Globus pallidus (tissue), 1 donor: ENCODE results near the gene MFSD6L.

ENCODE experiments used
- DNase-seq: peaks from one replicate; pipeline ENCODE4 v3.0.0-alpha.2; 2015; ENCODE audit warnings: low spot score

The MFSD6L gene

GRCh38 chr17:8798846-8799569, at the start of gene MFSD6L:
TSS of gene MFSD6L (minus strand) at chr17:8799365. CDS start at chr17:8799120, 245 bp downstream.
- DNase-seq = no peak

GRCh38 chr17:8847891-8848290, 48.7 kb upstream of the MFSD6L start:
- DNase-seq = no peak

DNA sequence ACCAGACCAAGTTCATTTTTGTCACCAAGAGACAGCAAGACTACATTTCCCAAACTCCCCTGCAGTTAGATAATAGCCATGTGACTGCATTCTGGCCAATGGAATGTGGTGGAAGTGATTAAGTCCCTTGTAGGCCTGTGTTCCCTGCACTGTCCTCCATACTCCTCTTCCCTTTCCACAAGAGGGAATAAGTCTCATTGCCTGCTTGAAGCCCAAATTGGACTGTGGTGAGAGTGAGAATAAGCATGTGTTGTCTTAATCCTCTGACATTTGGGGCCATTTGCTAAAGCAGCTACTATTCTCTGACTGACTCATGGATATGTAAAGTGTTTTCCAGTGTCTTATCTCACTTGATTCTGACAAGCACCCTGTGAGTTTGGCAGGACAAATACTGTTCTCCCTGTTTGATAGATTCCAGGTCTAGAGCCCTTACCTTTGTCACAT, 47.6 kb upstream of the MFSD6L start:
- DNase-seq = no peak

GRCh38 chr17:8844229-8845218, 45.4 kb upstream of the MFSD6L start:
- DNase-seq = no peak

DNA sequence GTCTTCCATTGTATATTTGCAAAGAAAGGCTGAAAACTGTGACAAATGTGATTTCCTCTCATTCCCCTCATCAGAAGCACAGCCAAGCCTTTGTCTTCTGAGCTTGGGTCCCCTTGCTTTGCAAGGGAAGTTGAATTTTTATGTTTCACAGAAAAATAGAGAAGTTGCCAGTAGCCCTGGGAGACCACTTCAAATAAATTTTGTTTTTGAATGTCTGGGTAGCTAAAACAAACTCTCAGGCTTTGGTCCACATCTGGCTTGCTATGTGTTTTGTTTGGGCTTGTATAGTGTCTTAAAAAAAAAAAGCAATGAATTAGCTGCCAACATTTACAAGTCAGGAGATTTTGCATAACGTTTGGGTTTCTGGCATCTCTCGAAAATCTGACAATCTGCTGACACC, 44.2 kb upstream of the MFSD6L start:
- no peak for DNase-seq

DNA sequence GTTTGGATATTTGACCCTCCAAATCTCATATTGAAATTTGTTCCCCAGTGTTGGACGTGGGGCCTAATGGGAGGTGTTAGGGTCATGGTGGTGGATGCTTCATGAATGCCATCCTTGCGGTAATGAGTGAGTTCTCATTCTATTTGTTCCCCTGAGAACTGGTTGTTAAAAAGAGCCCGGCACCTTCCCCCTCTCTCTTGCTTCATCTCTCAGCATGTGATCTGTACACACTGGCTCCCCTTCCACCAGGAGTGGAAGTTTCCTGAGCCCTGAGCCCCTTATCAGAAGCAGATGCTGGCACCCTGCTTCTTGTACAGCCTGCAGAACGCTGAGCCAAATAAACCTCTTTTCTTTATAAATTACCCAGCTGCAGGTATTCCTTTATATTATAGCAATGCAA, 42.7 kb upstream of the MFSD6L start:
- no peak for DNase-seq

DNA sequence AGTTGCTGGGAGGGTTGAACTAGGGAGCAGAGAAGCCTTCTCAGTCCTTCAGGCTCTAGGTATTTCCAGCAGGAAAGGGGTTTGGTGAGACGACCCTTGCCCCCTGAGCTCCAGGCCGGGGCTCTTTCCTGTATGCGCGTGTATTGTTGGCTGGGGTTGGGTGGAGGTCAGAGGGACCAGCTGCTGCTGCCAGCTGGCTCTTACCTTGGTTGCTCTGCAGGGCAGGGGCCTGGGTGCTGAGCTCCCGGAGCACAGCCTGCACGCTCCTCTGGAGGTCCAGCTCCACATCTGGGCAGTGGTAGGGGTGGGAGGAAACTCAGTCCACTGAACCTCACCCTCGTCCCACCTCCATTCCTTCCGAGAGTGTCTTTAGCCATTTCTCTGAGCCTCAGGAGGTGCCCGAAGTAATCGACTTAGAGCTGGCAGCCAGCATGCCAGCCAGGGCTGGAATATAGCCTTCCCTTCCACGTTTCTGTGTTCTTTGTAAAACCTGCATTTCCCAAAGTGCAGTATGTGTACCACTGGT, 40.3 kb upstream of the MFSD6L start:
- no peak for DNase-seq

GRCh38 chr17:8838551-8839095, 39.5 kb upstream of the MFSD6L start:
- DNase-seq = no peak

DNA sequence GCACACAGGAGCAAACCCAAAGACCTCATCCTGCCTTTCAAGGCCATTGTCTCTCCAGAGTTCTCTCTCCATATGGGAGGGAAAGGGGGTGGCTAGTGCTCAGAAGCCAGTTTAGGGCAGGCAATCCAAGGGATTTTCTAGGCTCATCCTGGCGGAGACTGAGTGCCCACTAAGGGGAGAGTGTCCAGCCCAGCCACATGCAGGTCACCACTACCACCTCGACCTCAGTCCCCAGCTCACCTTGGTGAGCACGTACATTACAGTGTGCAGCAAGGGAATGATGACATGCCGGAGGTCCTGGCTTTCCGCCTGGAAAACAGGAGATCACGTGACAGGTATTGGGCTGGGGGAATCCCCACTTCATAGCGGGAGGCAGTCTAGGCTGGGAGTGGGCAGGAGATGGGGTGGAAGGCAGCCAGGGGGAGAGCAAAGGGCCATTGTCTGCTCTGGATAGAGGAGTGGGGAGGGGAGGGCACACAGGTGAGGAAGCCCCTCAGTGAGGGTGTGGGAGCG, 38.5 kb upstream of the MFSD6L start:
- DNase-seq = no peak

GRCh38 chr17:8836821-8837562, 37.8 kb upstream of the MFSD6L start:
- DNase-seq = no peak

DNA sequence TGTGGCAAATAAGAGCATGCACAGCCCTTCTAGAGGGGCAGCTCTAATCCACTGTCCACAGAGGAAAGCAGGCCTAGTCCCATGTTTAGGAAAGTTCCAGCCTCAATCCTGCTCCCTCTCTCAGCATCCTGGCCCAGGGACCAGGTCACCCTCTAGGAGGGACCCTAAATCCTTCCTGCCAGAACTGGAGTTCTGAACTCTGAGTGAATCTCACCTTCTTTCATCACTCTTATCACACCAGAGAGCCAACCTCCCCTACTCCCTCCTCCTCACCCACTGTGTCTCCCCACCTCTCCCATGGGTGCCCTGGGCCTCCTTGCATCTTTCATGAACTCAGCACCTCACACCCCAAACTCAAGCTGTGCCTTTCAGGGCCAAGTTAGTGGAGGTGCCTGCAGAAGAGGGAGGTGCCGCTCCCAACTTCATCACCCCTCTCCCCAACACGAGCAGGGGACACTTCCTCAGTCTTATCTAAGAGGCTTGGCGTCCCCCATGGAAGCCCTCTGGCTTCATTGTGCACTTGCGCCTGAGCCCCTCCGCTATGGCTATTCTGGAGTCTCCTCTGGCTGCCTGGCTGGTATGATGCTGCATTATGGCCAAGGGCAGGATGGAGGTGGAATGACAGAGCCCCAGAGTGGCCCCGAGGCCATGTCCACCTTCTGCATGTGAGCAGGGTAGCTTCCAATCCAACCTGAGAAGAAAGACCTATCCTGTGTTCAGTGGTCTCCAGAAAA, 36.6 kb upstream of the MFSD6L start:
- no peak for DNase-seq

DNA sequence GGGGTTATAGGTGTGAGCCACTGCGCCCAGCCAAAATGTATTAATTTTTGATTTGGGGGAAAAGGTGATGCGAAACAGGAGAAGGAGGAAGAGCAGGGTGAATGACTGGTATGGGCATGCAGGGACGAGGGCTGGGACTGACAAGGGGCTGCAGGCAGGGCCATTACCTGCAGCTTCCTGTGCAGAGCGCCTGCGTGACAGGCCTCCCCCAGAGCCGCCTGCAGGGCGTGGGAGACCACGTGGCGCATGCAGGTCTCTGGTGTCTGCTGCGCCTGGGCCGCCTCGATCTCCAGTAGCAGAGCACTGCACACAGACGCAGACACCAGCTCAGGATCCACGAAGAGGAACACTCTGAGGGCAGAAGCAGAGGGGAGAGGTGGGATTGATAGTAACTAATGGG, 35.9 kb upstream of the MFSD6L start:
- DNase-seq = no peak

DNA sequence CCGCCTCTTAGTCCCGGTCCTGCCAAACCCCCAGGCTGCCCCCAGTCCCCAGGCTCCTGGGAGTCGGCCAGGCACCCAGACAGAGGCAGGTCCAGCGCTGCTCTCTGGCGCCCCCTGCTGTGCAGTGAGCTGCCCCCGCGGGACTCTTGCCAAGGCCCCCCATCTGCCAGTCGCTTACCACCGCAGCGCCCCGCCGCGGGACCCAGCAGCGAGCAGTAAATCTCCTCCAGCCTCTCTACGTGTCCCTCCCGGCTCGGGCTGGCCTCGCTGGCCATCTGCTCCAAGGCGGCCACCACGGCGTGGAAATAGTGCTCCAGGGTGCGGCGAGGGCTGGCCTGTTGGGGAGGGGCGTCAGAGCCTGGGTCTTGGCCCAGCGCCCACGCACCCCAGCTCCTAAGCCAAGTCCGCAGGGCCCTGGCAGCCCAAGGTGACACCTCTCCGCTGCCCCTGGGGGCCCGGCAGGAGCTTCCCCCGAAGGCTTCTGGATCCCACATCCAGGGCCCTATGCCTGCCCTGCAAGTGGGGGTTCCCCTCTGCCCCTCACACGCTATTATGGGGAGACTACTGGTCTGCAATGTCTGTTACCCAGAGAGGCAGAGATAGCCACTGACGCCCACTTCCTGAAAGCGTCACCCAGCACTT, 33.7 kb upstream of the MFSD6L start:
- no peak for DNase-seq

DNA sequence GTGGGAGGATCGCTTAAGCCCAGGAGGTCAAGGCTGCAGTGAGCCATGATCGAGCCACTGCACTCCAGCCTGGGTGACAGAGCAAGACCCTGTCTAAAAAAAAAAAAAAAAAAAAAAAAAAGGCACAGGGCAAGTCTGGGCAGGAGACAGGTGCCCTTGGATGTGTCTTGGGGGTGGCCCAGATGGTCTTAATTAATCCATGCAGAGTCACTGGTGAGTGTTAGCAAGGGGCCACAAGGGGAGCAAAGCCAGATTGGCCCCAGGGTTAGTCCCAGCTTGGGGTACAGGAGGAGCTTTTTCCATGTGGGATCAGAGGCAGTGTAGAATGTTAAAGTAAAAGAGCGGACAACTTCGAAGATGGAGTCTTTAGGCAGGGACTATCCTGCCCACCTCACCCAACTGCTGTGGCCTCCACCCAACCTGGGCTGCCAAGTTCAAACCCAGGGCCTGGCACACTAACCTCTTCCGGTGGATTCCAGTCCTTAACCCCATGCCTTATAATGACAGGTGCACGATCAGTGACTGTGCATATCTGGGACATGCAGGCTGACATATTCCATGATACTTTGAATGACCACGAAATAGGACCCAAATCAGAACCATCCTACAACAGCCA, 32.2 kb upstream of the MFSD6L start:
- DNase-seq = no peak

DNA sequence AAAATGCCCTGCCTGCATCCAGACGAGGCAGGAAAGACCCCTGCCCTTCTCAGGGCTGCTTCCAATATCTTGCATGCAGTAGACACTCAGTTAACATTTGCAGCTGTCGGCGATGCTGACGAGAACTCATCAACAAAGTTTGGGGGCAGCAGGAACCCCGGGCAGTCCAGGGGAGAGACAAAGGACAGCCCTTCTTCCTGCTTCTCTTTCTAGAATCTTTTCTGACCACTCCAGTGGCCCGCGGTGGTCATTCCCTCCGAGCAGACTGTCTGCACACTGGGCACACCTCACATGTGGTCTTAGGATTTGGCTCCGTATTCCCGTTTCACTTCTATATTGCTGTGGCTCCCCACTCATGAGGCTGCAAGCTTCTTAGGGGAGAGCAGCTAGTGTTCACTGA, 31.0 kb upstream of the MFSD6L start:
- no peak for DNase-seq

DNA sequence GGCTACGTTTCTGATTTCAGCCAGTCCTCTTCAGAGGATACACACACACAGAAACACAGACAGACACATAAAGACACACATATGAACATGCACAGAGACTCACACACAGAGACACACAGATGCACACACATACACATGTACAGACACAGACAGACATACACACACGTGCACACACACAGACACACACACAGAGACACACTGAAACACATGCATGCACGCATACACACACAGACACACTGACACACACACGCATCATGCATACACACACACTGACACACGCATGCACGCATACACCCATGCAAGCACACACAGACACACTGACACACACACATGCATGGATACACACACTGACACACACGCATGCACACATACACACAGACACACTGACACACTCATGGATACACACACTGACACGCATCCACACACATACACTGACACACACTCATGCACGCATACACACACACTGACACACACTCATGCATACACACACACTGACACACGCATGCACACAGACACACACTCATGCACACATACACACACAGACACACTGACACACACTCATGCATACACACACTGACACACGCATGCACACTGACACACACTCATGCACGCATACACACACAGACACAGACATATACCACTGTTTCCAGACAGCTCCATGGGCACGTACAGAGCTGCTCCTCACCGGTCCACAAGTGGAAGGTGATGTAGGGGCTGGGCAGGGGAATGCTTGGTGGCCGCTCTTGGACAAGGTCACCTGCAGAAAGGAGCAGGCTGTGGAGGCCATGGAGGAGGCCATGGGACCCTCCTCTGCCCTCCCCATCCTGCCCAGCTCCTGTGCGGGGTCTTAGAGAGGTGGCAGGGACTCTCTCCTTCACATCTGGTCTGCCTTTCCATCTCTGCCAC, 30.1 kb upstream of the MFSD6L start:
- DNase-seq = no peak

GRCh38 chr17:8828517-8828875, 29.3 kb upstream of the MFSD6L start:
- DNase-seq = no peak

DNA sequence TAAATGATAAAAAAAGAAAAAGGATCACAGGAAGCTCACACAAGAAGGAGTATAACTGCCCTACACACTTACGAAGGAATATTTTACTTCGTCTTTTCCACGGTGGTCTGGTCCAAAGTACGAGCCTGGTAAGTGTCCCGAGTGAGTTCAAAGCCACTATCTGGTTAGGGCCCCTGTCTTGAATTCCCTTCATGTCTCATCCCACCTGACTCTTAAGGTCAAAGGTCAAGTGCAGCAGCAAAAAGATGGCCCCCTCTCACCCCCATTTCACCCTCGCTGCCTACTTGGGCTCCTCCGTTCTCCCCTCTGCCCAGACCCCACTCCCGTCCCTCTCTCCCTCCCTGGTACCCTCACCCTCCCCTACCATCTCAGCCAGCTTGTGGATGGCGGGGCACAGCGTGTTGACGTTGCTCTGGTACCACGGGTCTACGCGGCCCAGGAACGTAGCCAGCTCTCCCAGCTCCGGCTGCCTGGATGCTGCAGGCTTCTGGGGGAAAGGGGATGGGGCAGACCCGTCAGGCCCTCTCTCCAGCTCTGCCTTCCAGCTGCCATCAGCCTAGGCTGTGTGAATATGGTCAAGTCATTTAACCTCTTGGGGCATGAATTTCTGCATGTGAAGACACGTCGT, 27.8 kb upstream of the MFSD6L start:
- no peak for DNase-seq
